Measurements from ENCODE around the gene TBKBP1. TPM values are rescaled to one million over a fixed set of nuclear protein-coding genes. Genes with fewer than 3 reads are reported as not detected.

Gene TBKBP1
- total and polyA plus RNA-seq, 9 of the 15 experiments (the other 6 are each of a cell fraction or from before 2014, with no cell fraction given): 0.03 to 15.6 (median 6.8) TPM

DNA sequence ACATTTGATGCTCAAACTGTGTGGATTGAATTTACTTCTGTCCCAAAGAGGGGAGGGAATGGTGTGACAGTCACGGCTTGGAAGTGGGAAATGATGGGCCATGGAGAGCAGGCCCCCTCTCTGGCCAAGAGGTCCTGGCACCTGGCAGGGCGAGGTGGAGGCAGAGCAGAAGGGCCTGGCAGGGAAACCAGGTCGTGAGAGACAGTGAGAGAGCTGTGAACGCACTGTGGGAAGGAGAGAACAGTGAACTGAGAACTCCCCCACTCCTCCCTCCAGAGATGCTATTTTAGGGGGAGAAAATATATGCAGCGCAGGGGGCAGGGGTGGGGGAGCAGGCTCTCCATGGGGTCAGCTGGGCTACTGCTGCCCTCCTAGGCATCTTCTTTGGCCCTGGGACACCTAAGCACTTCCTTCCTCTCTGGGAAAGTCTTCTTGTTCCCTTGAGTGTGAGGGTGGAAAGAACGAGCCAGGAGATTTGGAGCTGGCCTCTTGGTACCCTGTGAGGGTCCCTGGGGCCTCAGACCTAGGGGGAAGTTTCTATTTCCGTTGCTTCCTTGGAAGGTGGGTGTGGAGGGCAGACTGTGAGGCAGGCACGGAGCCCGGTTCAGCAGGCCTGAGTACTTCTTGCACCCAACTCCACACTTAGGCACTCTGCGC, 21.8 kb downstream of the TBKBP1 start:
- ATAC-seq: no peak
- DNase-seq (ENCODE audit: extremely low read depth in 1 of 4, low spot score in 3 of 4): no peak
- POLR2A ChIA-PET: interaction anchor here (0.6 to 1.6 kb wide), 3 partner anchors 9 to 226 kb away, joined by 3 to 7 read pairs (median 3); partner anchors contain the start of gene PNPO
- no peak for FAIRE-seq
- in situ Hi-C loops (cut with MboI) (no loop called here), intact Hi-C loops (cut with micrococcal nuclease) (no loop called here)
- no peak for TF ChIP-seq CHD1 (IDR thresholded peaks at IDR 0.05; ENCODE audit: low read length)
- TF ChIP-seq SNRNP70 (optimal IDR thresholded peaks at IDR 0.05; ENCODE audit: low read depth, low read length): no peak
- TF ChIP-seq ZNF695 (CRISPR knock-in tag; IDR thresholded peaks at IDR 0.05): no peak
- no peak for TF ChIP-seq U2AF1 (optimal IDR thresholded peaks at IDR 0.05; ENCODE audit: low read depth, low read length)
- TF ChIP-seq YBX1 (IDR thresholded peaks at IDR 0.05): no peak
- TF ChIP-seq, protein P1, sequence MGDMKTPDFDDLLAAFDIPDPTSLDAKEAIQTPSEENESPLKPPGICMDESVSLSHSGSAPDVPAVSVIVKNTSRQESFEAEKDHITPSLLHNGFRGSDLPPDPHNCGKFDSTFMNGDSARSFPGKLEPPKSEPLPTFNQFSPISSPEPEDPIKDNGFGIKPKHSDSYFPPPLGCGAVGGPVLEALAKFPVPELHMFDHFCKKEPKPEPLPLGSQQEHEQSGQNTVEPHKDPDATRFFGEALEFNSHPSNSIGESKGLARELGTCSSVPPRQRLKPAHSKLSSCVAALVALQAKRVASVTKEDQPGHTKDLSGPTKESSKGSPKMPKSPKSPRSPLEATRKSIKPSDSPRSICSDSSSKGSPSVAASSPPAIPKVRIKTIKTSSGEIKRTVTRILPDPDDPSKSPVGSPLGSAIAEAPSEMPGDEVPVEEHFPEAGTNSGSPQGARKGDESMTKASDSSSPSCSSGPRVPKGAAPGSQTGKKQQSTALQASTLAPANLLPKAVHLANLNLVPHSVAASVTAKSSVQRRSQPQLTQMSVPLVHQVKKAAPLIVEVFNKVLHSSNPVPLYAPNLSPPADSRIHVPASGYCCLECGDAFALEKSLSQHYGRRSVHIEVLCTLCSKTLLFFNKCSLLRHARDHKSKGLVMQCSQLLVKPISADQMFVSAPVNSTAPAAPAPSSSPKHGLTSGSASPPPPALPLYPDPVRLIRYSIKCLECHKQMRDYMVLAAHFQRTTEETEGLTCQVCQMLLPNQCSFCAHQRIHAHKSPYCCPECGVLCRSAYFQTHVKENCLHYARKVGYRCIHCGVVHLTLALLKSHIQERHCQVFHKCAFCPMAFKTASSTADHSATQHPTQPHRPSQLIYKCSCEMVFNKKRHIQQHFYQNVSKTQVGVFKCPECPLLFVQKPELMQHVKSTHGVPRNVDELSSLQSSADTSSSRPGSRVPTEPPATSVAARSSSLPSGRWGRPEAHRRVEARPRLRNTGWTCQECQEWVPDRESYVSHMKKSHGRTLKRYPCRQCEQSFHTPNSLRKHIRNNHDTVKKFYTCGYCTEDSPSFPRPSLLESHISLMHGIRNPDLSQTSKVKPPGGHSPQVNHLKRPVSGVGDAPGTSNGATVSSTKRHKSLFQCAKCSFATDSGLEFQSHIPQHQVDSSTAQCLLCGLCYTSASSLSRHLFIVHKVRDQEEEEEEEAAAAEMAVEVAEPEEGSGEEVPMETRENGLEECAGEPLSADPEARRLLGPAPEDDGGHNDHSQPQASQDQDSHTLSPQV (IDR thresholded peaks at IDR 0.05): no peak
- no peak for TF ChIP-seq ESRRA (IDR thresholded peaks at IDR 0.05; ENCODE audit: borderline replicate concordance, low read depth)
- TF ChIP-seq GTF2E2 (tag; IDR thresholded peaks at IDR 0.05): no peak
- Histone ChIP-seq H3K4me3 (no peak overlapping the region), H2AFZ (ENCODE audit: low read depth, low read length) (no peak overlapping the region), H3K4me2 (ENCODE audit: insufficient read depth, low read length) (no peak overlapping the region), H3K9me1 (ENCODE audit: control insufficient read depth, insufficient read depth, low read length) (no peaks in the 10 kb centered on the region), H3K9ac (ENCODE audit: insufficient read depth in 1 of 2, low read depth in 2 of 2, low read length in 2 of 2) (0 out of 4 replicates have a peak overlapping the region, but pooled peaks of 1 of the 2 experiments have one; percentile 19), H3K27ac (ENCODE audit: extremely low read depth, low read depth, low read length) (no peak overlapping the region), H3K9me3 (replicated peaks; ENCODE audit: control insufficient read depth, insufficient read depth, low read depth, low read length) (no peaks in the 10 kb centered on the region), H3K79me2 (ENCODE audit: control insufficient read depth, insufficient read depth, low read length) (no peaks in the 10 kb centered on the region), H3K36me3 (ENCODE audit: control insufficient read depth, insufficient read depth, low read length) (no peaks in the 10 kb centered on the region), H4K20me1 (replicated peaks; ENCODE audit: control insufficient read depth, insufficient read depth, low read length) (peaks cover 3% of the 10 kb centered on the region), H3K4me1 (replicated peaks in 1 of 2; ENCODE audit: control insufficient read depth in 2 of 2, insufficient read depth in 2 of 2, low read length in 2 of 2) (peaks cover 25 to 49% of the 10 kb centered on the region in 2 experiments), H3K27me3 (ENCODE audit: control insufficient read depth in 2 of 2, insufficient read depth in 2 of 2, low read length in 2 of 2) (peaks cover 19 to 64% of the 10 kb centered on the region in 2 experiments; a peak in 4 of 5 replicates)
- CTCF ChIA-PET (ENCODE audit: low intra/inter-chr PET ratio): no interaction called here
- no TSS peak for BruUV-seq (replicated peaks)
- WGBS (ENCODE audit: insufficient coverage, low coverage, missing lambda C conversion rate): 4% methylated on average over 9 of the region's 10 CpGs
